OCI-LY7 (cell line): ENCODE results near the gene ARHGEF4.

Source experiments
- CTCF ChIP-seq: fragments of 200-600 bp; sonication (generic); conservative IDR thresholded peaks from 2 replicates; pipeline ENCODE4 v1.5.1; 2014; ENCODE audit warnings: mild to moderate bottlenecking, antibody characterized with exemption, low read length, moderate library complexity, mixed read lengths
- EZH2phosphoT487 ChIP-seq: fragments of 200-600 bp; sonication (generic); IDR thresholded peaks from 2 replicates; pipeline ENCODE4 v1.6.1; 2018; ENCODE audit warnings: low read depth, borderline replicate concordance, mild to moderate bottlenecking, mixed run types, antibody characterized with exemption, low read length, moderate library complexity, mixed read lengths

- no peak for TF ChIP-seq CTCF
- no peak for TF ChIP-seq EZH2phosphoT487
Observed at GRCh38 chr2:131038258-131039100, 201.8 kb downstream of the ARHGEF4 start.
